H9 (cell line): ENCODE measurements around the gene GPR155. TPM values are rescaled to one million over a fixed set of nuclear protein-coding genes. Genes with fewer than 3 reads are reported as not detected.

Experiments
- DNase-seq: peaks from one replicate; pipeline ENCODE4 v3.0.0-alpha.2; 2017
- H2AFZ ChIP-seq: one replicate; pipeline ENCODE4 v1.6.1; 2013; ENCODE audit warnings: mild to moderate bottlenecking, low read length, control low read depth, moderate library complexity
- H2AK5ac ChIP-seq: 2 replicates; pipeline ENCODE4 v1.6.1; 2013; ENCODE audit warnings: low read length, control low read depth, mixed read lengths; ENCODE audit not compliant: insufficient read length
- H2BK120ac ChIP-seq: one replicate; pipeline ENCODE4 v1.6.1; 2013; ENCODE audit warnings: low read depth, mild to moderate bottlenecking, low read length, control low read depth, inconsistent platforms; ENCODE audit not compliant: poor library complexity, severe bottlenecking
- H2BK12ac ChIP-seq: 2 replicates; pipeline ENCODE4 v1.6.1; 2013; ENCODE audit warnings: low read length, control low read depth, mixed read lengths, low read depth; ENCODE audit not compliant: insufficient read length
- H2BK15ac ChIP-seq: 2 replicates; pipeline ENCODE4 v1.6.1; 2013; ENCODE audit warnings: low read depth, low read length, control low read depth
- H2BK20ac ChIP-seq: one replicate; pipeline ENCODE4 v1.6.1; 2013; ENCODE audit warnings: low read depth, mild to moderate bottlenecking, low read length, control low read depth, inconsistent platforms; ENCODE audit not compliant: poor library complexity, severe bottlenecking
- H2BK5ac ChIP-seq: 2 replicates; pipeline ENCODE4 v1.6.1; 2013; ENCODE audit warnings: low read length, control low read depth, mixed read lengths; ENCODE audit not compliant: insufficient read length
- H3K14ac ChIP-seq: 2 replicates; pipeline ENCODE4 v1.6.1; 2013; ENCODE audit warnings: low read length, control low read depth; ENCODE audit not compliant: insufficient read depth
- H3K18ac ChIP-seq: 2 replicates; pipeline ENCODE4 v1.6.1; 2013; ENCODE audit warnings: low read depth, mild to moderate bottlenecking, mixed read lengths, low read length, control low read depth; ENCODE audit not compliant: insufficient read length
- H3K23ac ChIP-seq: 2 replicates; pipeline ENCODE4 v1.6.1; 2013; ENCODE audit warnings: low read length, control low read depth, mixed read lengths, low read depth; ENCODE audit not compliant: insufficient read length
- H3K23me2 ChIP-seq: 2 replicates; pipeline ENCODE4 v1.6.1; 2013; ENCODE audit warnings: low read depth, mild to moderate bottlenecking, mixed read lengths, low read length, control low read depth; ENCODE audit not compliant: insufficient read length, poor library complexity, severe bottlenecking
- H3K27ac ChIP-seq: 2 replicates; pipeline ENCODE4 v1.5.1; 2013; ENCODE audit warnings: low read length, control low read depth, mixed read lengths, low read depth; ENCODE audit not compliant: insufficient read length
- H3K27me3 ChIP-seq: 2 replicates; pipeline ENCODE4 v1.6.1; 2013; ENCODE audit warnings: low read length, control low read depth, inconsistent platforms; ENCODE audit not compliant: insufficient read depth
- H3K4ac ChIP-seq: 2 replicates; pipeline ENCODE4 v1.6.1; 2013; ENCODE audit warnings: low read depth, mild to moderate bottlenecking, control low read depth, inconsistent platforms, low read length, moderate library complexity
- H3K4me1 ChIP-seq: 2 replicates; pipeline ENCODE4 v1.6.1; 2013; ENCODE audit warnings: low read length, control low read depth, inconsistent platforms; ENCODE audit not compliant: insufficient read depth
- H3K4me2 ChIP-seq: 2 replicates; pipeline ENCODE4 v1.6.1; 2013; ENCODE audit warnings: low read length, control low read depth, mixed read lengths; ENCODE audit not compliant: insufficient read length, insufficient read depth
- H3K56ac ChIP-seq: 2 replicates; pipeline ENCODE4 v1.6.1; 2013; ENCODE audit warnings: low read depth, mild to moderate bottlenecking, mixed read lengths, low read length, control low read depth; ENCODE audit not compliant: insufficient read length
- H3K79me1 ChIP-seq: 2 replicates; pipeline ENCODE4 v1.6.1; 2013; ENCODE audit warnings: low read depth, mild to moderate bottlenecking, moderate library complexity, low read length, control low read depth, inconsistent platforms; ENCODE audit not compliant: insufficient read depth, poor library complexity, severe bottlenecking
- H3K79me2 ChIP-seq: 2 replicates; pipeline ENCODE4 v1.6.1; 2013; ENCODE audit warnings: low read length, control low read depth, inconsistent platforms; ENCODE audit not compliant: insufficient read depth
- H3K9ac ChIP-seq: 2 replicates; pipeline ENCODE4 v1.6.1; 2013; ENCODE audit warnings: low read length, control low read depth, mixed read lengths; ENCODE audit not compliant: insufficient read length; ENCODE audit errors: extremely low read depth
- H3K9me3 ChIP-seq: one replicate; pipeline ENCODE4 v1.6.1; 2013; ENCODE audit warnings: low read depth, low read length, inconsistent platforms; ENCODE audit not compliant: control insufficient read depth
- H3T11ph ChIP-seq: one replicate; pipeline ENCODE4 v1.6.1; 2013; ENCODE audit warnings: mild to moderate bottlenecking, low read length, control low read depth, inconsistent platforms
- H4K20me1 ChIP-seq: one replicate; pipeline ENCODE4 v1.6.1; 2013; ENCODE audit not compliant: control insufficient read depth, insufficient read length, insufficient read depth
- H4K5ac ChIP-seq: 2 replicates; pipeline ENCODE4 v1.6.1; 2013; ENCODE audit warnings: low read depth, mild to moderate bottlenecking, mixed read lengths, low read length, control low read depth; ENCODE audit not compliant: insufficient read length
- H4K8ac ChIP-seq: replicated peaks from 2 replicates; pipeline ENCODE4 v1.6.1; 2013; ENCODE audit warnings: low read length, control low read depth, mixed read lengths, low read depth; ENCODE audit not compliant: insufficient read length
- H4K91ac ChIP-seq: 2 replicates; pipeline ENCODE4 v1.6.1; 2013; ENCODE audit warnings: low read depth, mild to moderate bottlenecking, moderate library complexity, mixed read lengths, low read length, control low read depth; ENCODE audit not compliant: insufficient read length
- H3K27ac Mint-ChIP-seq, 3 experiments: 2 replicates in 2 of 3; 3 replicates in 1 of 3; pipeline ENCODE4 v1.8.0; 2020 to 2021; ENCODE audit warnings: mixed read lengths in 3 of 3, mild to moderate bottlenecking in 1 of 3, moderate library complexity in 1 of 3
- H3K27me3 Mint-ChIP-seq: 2 replicates; pipeline ENCODE4 v1.8.0; 2021; ENCODE audit warnings: low read depth, mild to moderate bottlenecking, moderate library complexity, mixed read lengths
- H3K36me3 Mint-ChIP-seq, 3 experiments: 2 replicates in 2 of 3; 3 replicates in 1 of 3; pipeline ENCODE4 v1.8.0; 2020 to 2021; ENCODE audit warnings: low read depth in 3 of 3, mixed read lengths in 3 of 3; ENCODE audit not compliant: insufficient read depth in 1 of 3
- H3K4me1 Mint-ChIP-seq, 2 experiments: 2 replicates each; pipeline ENCODE4 v1.8.0; 2020; ENCODE audit warnings: mixed read lengths in 2 of 2
- H3K4me3 Mint-ChIP-seq, 2 experiments: 2 replicates in 1 of 2; 3 replicates in 1 of 2; pipeline ENCODE4 v1.8.0; 2020 to 2021; ENCODE audit warnings: mild to moderate bottlenecking in 2 of 2, mixed read lengths in 2 of 2, moderate library complexity in 1 of 2
- H3K9me3 Mint-ChIP-seq, 2 experiments: 2 replicates in 1 of 2; 3 replicates in 1 of 2; pipeline ENCODE4 v1.8.0; 2020; ENCODE audit warnings: mild to moderate bottlenecking in 2 of 2, mixed read lengths in 2 of 2, moderate library complexity in 1 of 2
- WGBS: extraction: QIAGEN DNeasy Blood & Tissue Kit; methylation state at CpG from one replicate; pipeline ENCODE4 v1.1.7; 2013; ENCODE audit warnings: missing lambda C conversion rate, low lambda C conversion rate, mixed read lengths; ENCODE audit not compliant: insufficient read length; ENCODE audit errors: extremely low coverage; 5-methylcytosine and 5-hydroxymethylcytosine counted together
- total RNA-seq: library from RNA; stranded (reverse); gene quantifications from 2 replicates; pipeline ENCODE4 v1.2.1, GENCODE V29; 2021
- TF ChIP-seq, protein P1 (sequence below): fragments of 200-600 bp; sonication (generic); conservative IDR thresholded peaks from 3 replicates; pipeline ENCODE4 v1.8.0; 2021; ENCODE audit warnings: antibody characterized with exemption, mild to moderate bottlenecking

The GPR155 gene
- total RNA-seq, 1 experiment from 2014 or later: 0.35 TPM

DNA sequence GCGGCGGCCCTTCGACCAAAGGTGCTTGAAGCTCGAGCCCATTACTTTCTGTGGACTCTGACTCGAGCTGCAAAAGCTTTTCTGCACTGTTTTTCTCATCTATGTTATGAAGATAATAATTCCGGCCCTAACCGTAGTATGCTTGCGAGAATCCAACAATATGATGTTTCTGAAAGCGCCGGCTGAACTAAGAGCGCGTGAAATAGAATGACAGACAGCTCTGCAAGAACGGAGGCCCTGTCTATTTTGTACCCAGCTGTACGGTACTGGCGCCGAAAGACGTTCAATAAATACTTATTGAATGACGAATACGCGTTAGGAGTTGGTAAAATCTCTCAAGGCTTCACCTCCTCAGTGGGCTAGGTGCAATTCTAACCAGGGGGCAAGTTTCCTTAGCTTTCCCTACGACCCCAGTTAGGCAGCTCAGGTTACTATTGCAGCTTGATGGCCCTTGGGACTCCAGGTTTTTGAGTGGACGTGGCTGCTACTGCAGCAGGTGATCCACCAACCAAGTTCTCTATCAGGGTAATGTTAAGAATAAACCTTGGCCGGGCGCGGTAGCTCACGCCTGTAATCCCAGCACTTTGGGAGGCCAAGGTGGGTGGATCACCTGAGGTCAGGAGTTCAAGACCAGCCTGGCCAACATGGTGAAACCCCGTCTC lies 90.7 kb downstream of the GPR155 start:
- H3K4me2 ChIP-seq: peak overlapping the region; percentile 71
- TF ChIP-seq, protein P1, sequence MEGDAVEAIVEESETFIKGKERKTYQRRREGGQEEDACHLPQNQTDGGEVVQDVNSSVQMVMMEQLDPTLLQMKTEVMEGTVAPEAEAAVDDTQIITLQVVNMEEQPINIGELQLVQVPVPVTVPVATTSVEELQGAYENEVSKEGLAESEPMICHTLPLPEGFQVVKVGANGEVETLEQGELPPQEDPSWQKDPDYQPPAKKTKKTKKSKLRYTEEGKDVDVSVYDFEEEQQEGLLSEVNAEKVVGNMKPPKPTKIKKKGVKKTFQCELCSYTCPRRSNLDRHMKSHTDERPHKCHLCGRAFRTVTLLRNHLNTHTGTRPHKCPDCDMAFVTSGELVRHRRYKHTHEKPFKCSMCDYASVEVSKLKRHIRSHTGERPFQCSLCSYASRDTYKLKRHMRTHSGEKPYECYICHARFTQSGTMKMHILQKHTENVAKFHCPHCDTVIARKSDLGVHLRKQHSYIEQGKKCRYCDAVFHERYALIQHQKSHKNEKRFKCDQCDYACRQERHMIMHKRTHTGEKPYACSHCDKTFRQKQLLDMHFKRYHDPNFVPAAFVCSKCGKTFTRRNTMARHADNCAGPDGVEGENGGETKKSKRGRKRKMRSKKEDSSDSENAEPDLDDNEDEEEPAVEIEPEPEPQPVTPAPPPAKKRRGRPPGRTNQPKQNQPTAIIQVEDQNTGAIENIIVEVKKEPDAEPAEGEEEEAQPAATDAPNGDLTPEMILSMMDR: no peak
- H4K91ac ChIP-seq: no peak overlapping the region
- no peaks in the 10 kb centered on the region for H4K20me1 ChIP-seq
- H4K5ac ChIP-seq: no peak overlapping the region
- Mint-ChIP-seq H3K27me3 (no peaks in the 10 kb centered on the region), H3K36me3 (no peaks in the 10 kb centered on the region; a peak in 3 of 7 replicates), H3K4me3 (peak overlapping the region; percentile 98), H3K9me3 (peaks cover 0 to 3% of the 10 kb centered on the region in 2 experiments; a peak in 1 of 5 replicates), H3K4me1 (peaks cover 7 to 8% of the 10 kb centered on the region in 2 experiments), H3K27ac (0 out of 7 replicates have a peak overlapping the region, but pooled peaks of 1 of the 3 experiments have one; percentile 57)
- H3K56ac ChIP-seq: no peak overlapping the region
- H3K79me1 ChIP-seq: peaks cover 2% of the 10 kb centered on the region
- no peak overlapping the region for H2BK12ac ChIP-seq
- H3K23me2 ChIP-seq: peaks cover 9% of the 10 kb centered on the region
- H2BK120ac ChIP-seq: no peak overlapping the region
- no peaks in the 10 kb centered on the region for H3K4me1 ChIP-seq
- peak; percentile 31 for DNase-seq
- H3K14ac ChIP-seq: no peak overlapping the region
- no peaks in the 10 kb centered on the region for H3K27me3 ChIP-seq
- H3K9ac ChIP-seq: peak overlapping the region; percentile 6
- H4K8ac ChIP-seq: no peak overlapping the region
- no peak overlapping the region for H2BK15ac ChIP-seq
- no CpG with 5 or more reads among the region's 27 CpGs for WGBS
- H2BK5ac ChIP-seq: no peak overlapping the region
- no peak overlapping the region for H2AFZ ChIP-seq
- no peaks in the 10 kb centered on the region for H3K9me3 ChIP-seq
- H3K18ac ChIP-seq: no peak overlapping the region
- H3K23ac ChIP-seq: no peak overlapping the region
- H3K4ac ChIP-seq: no peak overlapping the region
- H2AK5ac ChIP-seq: no peak overlapping the region
- no peak overlapping the region for H3K27ac ChIP-seq
- no peak overlapping the region for H2BK20ac ChIP-seq
- H3K79me2 ChIP-seq: no peaks in the 10 kb centered on the region
- H3T11ph ChIP-seq: no peak overlapping the region
